SKM-1 treated with dmso at 0.1 percent for 144 hours (cell line): ENCODE measurements around the gene GALNT12.

Source experiments
- DNase-seq: peaks from one replicate; lab custom pipeline; 2025; ENCODE audit not compliant: unreplicated experiment; lab: John Stamatoyannopoulos, UW

The GALNT12 gene

DNA sequence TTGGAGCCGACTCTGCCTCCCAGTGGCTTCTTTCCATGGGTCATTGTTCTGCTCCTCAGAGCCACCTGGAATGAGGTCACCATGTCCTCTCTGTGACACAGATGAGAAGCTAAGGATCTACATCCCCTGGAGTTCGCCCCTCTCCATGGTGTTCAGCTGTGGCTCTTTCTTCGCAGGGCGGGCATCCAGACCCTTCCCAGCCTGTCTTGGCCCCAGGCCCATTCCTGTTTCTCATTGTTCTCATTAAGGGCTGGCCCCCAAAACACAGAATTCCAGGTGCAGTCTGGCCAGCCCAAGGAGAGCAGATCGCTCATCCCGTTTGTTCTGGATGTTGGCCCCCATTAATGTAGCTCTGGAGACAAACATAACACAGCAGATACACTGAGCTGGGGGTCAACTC is 69.8 kb downstream of the GALNT12 start:
- no peak for DNase-seq

DNA sequence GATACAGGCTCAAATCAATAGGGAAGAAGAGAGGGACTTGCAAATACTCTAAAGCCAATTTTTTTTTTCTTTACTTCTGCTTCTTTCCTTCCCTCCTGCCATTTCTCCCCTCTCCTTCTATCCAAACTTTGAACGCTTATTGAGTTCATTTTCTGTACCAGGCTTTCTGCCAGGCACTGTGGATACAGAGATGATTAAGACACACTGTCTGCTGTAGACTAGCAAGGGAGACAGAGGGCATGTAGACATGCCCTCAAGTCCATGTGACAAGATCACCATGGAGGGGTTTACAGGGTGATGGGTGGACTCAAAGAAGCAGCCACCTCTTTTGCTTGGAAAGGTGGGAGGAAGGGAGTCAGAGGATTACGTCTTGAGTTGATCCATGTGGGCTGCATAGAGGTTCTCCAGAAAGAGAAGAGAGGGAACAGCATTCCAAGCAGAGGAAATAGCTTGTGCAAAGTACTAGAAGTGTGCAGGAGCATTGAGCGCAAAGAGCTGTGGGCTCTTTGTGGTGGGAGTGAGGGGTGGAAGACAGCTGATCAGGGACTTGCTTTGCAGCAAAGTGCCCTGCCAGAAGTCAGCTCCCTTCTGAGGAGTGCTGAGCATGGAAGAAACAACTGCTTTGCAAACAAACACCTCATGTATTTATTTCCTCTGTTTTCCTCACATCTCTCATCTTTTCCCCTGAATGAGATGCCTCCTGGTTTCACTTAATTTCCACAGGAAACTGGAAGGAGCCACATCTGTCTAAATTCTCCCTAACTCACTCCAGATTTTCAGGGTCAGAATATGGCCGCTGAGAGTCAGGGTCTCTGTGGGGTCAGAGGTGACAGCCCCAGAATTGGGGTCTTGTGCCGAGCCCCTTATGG is 71.9 kb downstream of the GALNT12 start:
- no peak for DNase-seq

GRCh38 chr9:98879963-98880310 is 72.5 kb downstream of the GALNT12 start:
- no peak for DNase-seq

GRCh38 chr9:98880311-98881015 is 73.0 kb downstream of the GALNT12 start:
- DNase-seq = no peak

- DNase-seq = no peak
These were observed 73.9 kb downstream of the GALNT12 start for GRCh38 chr9:98881356-98881755.

DNA sequence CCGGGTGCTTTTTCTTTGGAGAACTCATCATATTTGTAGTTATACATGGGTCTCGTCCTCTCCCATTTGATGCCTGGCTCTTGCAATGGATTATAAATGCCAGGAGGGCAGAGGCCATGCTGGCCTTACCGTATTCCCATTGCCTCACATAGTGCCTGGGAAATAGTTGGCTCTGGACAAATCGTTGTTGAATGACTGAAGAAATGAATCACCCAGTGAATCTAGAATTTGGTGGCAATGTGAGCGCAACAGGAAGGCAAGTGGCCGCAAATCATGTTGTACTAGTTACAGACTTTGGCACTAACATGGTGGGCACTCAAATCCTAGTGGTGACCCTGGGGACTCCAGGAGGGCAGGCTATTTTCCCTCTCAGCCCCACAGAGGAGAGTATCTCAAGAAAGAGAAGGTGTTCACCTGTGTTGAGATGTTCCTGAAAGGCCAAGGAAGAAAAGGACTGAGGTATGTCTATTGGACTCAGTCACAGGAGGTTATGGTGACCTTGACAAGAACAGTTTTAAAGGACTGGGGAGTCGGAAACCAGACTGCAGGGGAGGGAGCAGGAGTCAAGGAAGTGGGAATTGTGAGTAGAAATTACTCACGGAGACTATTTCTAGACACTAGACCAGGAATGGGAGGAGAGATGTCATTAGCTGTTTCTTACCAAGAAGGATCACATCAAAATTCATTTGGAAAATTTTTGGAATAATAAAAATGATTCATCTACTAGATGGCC is 74.5 kb downstream of the GALNT12 start:
- no peak for DNase-seq

- no peak for DNase-seq
These were observed 75.1 kb downstream of the GALNT12 start for GRCh38 chr9:98882569-98882923.

GRCh38 chr9:98883276-98883675 is 75.8 kb downstream of the GALNT12 start:
- no peak for DNase-seq

DNA sequence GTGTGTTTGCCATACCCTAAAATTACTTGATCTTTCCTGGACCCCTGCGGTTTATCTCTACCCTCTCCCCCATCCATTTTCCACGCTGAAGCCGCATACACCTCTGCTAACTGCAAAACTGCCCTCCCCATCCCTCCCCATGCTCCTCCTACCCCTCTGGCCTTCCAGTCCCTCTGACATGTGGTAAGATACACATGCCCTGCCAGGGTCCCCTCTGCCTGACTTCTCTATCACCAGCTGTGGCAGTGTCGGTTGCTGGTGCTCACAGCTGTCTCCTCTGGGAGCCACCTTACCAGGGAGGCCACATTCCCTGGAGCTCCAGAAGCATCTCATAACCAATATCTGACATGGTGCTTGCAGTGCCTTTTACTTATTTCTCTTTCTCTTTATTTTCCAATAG is 77.4 kb downstream of the GALNT12 start:
- no peak for DNase-seq

DNA sequence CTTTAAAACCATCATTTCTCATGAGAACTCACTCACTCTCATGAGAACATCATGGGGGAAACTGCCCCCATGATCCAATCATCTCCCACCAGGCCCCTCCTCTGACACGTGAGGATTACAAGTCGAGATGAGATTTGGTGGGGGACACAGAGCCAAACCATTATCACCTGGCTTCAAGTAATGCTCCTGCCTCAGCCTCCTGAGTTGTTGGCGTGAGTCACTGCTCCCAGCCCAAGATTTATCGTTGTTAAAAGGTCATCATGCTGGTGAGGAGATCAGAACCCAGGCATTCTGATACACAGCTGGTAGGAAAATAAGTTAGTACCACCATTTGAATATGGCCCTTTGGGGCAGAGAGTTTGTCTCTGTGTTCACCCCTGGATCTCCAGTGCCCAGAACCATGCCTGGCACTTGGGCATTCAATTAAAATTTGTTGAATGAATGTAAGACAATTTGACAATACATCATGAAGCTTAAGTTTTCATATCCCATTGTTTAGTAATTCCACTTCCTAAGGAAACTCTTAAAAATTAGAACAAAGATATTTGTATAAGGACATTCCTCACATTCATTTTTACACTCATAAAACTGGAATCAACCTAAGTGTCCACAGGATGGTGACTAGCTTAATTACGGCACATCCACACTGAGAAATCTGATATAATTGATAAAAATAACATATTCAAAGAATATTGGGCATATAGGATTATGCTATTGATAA is 78.3 kb downstream of the GALNT12 start:
- DNase-seq = no peak

DNA sequence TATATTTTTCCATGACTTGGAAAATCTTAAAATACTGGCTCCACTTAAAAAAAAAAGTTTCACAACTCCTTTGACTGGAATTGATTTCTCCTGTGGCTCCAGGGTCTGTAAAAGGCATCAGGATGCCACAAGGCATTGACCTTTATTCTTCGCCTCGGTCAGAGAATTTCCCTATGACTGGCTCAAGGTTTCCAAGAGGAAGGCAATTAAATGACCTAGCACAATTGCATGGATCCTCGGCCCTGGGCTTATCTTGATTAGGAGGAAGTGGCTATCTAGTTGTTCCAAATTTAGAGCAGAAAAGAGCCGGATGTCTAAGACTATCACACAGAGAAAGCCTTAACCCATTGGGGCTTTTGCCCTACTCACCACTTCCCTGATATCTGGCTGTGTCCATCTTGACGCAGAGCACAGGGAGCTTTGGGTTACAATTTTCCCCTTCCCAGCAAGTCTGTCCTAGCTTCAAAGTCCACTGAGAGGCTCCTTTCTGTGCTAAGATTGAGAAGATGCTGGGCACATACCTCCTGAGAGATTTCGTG is 79.3 kb downstream of the GALNT12 start:
- DNase-seq = peak; percentile 5

DNA sequence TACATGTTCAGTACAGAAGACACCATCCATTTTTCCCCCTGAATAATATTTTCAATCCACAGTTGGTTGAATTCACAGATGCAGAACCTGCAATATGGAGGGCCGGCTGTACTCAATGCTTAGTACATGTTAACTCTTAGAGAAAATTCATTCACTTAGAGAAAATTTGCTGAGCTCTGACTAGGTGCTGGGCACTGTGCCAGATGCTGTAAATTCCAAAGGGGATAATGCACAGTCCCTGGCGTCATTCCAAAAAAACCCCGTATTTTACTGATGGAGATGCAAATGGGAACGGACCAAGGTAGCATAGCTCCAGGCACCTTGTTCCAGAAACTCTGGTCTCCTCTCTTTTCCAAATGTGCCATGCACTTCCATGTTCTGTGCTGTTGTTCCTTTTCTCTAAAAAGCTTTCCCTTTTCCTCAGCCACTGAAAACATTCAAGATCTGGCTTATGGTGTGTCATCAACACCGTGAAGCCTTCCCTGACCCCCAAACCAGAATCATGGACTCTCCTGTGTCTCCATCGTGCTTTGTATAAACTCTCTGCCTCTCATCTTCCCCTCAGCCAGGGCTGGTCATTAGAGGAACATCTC is 80.5 kb downstream of the GALNT12 start:
- no peak for DNase-seq

GRCh38 chr9:98888801-98889421 is 81.4 kb downstream of the GALNT12 start:
- DNase-seq = no peak

GRCh38 chr9:98890256-98890655 is 82.8 kb downstream of the GALNT12 start:
- no peak for DNase-seq

- DNase-seq = no peak
These were observed 84.8 kb downstream of the GALNT12 start for GRCh38 chr9:98892288-98892687.

GRCh38 chr9:98892690-98893089 is 85.2 kb downstream of the GALNT12 start:
- DNase-seq = no peak

- DNase-seq = no peak
These were observed 86.7 kb downstream of the GALNT12 start for GRCh38 chr9:98894171-98894570.

DNA sequence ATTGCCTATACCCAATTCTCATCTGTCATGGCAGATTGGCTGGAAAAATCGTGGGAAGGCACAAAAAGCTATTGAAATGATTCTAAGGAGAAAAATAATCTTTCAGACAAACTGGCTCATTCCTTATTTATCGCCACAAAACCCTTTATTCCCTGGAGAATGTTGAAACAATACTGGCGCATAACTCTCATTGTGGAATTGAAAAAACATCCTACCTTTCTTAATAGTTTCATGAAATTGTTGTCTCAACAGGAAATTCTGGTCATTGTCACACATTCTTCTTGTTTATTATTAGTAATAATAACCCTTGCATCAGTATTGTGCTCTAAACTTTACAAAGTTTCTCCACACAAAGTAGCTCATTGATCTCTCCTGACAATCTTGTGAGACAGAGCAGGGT is 87.3 kb downstream of the GALNT12 start:
- no peak for DNase-seq

DNA sequence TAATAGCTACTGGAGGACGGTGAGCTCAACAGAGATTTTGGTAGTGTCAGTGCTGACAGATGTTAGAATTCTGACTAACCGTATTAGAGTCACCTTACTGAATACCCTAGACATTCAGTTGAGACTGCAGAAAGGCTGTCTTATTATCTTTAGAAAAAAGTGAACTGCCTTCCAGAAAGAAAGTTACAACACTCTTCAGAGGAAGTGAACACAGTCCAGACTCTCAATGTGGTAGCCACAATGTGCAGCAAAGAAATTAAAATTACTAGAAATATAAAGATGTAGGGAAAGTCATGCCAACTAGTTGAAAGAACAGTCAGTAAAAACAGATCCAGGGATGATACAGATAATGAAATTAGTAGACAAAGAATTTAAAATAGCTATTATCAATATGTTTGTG is 89.2 kb downstream of the GALNT12 start:
- no peak for DNase-seq

DNA sequence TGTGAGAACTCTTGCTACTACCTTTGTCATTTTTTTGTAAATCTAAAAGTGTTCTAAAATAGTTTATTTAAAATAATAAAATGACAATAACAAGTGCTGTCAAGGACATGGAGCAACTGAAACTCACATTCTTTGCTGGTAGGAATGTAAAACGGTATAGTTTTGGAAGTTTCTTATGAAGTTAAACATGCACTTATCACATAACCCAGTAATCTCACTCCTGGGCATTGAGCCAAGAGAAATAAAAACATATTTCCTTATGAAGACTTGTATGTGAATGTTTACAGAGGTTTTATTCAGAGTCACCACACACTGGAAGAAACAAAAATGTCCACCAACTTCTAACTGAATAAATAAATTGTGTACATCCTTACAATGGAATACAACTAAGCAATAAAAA is 90.3 kb downstream of the GALNT12 start:
- no peak for DNase-seq
